ENCODE measurements around the gene CSNK1E. TPM values are rescaled to one million over a fixed set of nuclear protein-coding genes. Genes with fewer than 3 reads are reported as not detected.

CSNK1E gene
- total and polyA plus RNA-seq, 9 of the 15 experiments (the other 6 are each of a cell fraction or from before 2014, with no cell fraction given), result 2.7 to 70.0 (median 41.3) TPM

DNA sequence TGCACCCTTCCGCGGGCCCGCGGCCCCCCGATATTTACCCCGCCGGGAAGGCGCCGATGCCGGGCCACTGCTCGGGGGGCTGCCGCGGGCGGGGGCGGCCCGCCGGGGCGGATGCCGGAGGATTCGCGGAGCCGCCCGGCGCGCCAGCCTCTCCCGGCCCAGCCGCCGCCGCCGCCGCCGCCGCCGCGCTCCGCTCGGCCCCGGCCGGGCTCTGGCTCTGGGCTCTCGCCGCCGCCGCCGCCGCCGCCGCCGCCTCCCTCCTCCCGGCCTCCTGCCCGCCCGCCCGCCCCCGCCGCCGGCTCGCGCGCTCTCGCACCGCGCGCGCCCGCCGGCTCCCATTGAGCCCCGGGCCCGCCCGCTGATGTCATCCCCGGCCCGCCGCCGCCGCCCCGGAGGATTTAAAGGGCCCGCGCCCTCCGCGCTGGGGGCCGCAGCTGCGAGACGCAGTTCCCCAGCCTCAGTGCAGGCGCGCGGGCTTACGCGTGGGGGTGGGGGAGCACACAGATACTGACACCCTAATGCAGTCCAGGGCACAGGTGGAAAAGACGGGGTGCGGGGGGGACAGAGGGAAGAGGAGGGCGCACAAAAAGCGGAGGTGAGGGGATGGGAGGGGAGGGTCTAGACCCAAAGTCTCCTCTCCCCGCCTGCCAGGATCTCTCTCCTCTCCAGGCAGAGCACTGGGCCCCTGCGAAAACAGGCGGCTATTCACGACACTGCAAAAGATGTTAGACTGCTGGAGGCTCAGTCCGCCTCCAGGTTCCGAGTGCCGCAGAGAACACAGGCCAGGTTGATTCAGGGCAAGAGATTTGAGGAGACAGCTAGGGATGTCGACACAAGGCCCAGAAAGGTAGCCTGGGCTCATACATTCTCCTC is at the start of gene CSNK1E (continued):
- 0 out of 2 replicates have a peak, but pooled peaks have one; percentile 10 for TF ChIP-seq ZBTB40 (IDR thresholded peaks at IDR 0.05)
- no peak for TF ChIP-seq ZBTB40 (CRISPR knock-in tag; IDR thresholded peaks at IDR 0.05)
- TF ChIP-seq NR2C2 (CRISPR knock-in tag; IDR thresholded peaks at IDR 0.05), result no peak
- TF ChIP-seq NR2C2 (tag; IDR thresholded peaks at IDR 0.05), result no peak
- no peak for TF ChIP-seq OTX1 (CRISPR knock-in tag; IDR thresholded peaks at IDR 0.05)
- TF ChIP-seq GABPB1 (CRISPR knock-in tag; IDR thresholded peaks at IDR 0.05), result 0 out of 2 replicates have a peak, but pooled peaks have one; percentile 16
- TF ChIP-seq RBFOX2 (IDR thresholded peaks at IDR 0.05; ENCODE audit: low read depth, low read length), result peak; percentile 47
- peak; percentile 43; the same call in 1 of the 2 replicates for TF ChIP-seq TAF7 (tag; IDR thresholded peaks at IDR 0.05)
- TF ChIP-seq, protein P1, sequence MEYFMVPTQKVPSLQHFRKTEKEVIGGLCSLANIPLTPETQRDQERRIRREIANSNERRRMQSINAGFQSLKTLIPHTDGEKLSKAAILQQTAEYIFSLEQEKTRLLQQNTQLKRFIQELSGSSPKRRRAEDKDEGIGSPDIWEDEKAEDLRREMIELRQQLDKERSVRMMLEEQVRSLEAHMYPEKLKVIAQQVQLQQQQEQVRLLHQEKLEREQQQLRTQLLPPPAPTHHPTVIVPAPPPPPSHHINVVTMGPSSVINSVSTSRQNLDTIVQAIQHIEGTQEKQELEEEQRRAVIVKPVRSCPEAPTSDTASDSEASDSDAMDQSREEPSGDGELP (CRISPR knock-in tag; IDR thresholded peaks at IDR 0.05; ENCODE audit: borderline replicate concordance), result peak; percentile 61; the same call in 1 of the 2 replicates
- TF ChIP-seq NBN (IDR thresholded peaks at IDR 0.05; ENCODE audit: low read depth), result no peak
- peak; percentile 15; the same call in 1 of the 2 replicates for TF ChIP-seq ZFX (CRISPR knock-in tag; IDR thresholded peaks at IDR 0.05)
- 0 out of 2 replicates have a peak, but pooled peaks have one; percentile 23 for TF ChIP-seq HBP1 (CRISPR knock-in tag; IDR thresholded peaks at IDR 0.05)
- TF ChIP-seq, protein P2, sequence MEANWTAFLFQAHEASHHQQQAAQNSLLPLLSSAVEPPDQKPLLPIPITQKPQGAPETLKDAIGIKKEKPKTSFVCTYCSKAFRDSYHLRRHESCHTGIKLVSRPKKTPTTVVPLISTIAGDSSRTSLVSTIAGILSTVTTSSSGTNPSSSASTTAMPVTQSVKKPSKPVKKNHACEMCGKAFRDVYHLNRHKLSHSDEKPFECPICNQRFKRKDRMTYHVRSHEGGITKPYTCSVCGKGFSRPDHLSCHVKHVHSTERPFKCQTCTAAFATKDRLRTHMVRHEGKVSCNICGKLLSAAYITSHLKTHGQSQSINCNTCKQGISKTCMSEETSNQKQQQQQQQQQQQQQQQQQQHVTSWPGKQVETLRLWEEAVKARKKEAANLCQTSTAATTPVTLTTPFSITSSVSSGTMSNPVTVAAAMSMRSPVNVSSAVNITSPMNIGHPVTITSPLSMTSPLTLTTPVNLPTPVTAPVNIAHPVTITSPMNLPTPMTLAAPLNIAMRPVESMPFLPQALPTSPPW (CRISPR knock-in tag; IDR thresholded peaks at IDR 0.05), result peak; percentile 73
